Naive thymus-derived CD8-positive, alpha-beta T cell (primary cell): Measurements from ENCODE around the gene ULK3. TPM values are rescaled to one million over a fixed set of nuclear protein-coding genes. Genes with fewer than 3 reads are reported as not detected.

ENCODE experiments used
- ATAC-seq, 2 donors: fragments of 150-1000 bp; cut with Tn5 transposase in 1 of 2; sonication (Bioruptor Pico), chemical (Tn5 transposase) in 1 of 2; 1 replicate in 1 of 2; 2 replicates in 1 of 2; pipeline ENCODE4 v1.10.0; 2021; ENCODE audit warnings: mild to moderate bottlenecking in 2 of 2, moderate library complexity in 2 of 2
- POLR2A ChIA-PET: fragments of 350-600 bp; sonication (Branson Sonifier 250); formaldehyde crosslinking; loops from one replicate; lab custom pipeline; 2021; ENCODE audit warnings: antibody characterized with exemption; lab: Charles Lee
- DNase-seq, 10 donors: peaks; one replicate each; pipeline versions ENCODE4 v3.0.0 to v3.0.0-alpha.2; 2020 to 2022
- H3K27ac Mint-ChIP-seq, 10 donors: one replicate each; pipeline ENCODE4 v1.8.0; 2020 to 2022; ENCODE audit warnings: mild to moderate bottlenecking in 10 of 10, mixed read lengths in 10 of 10, moderate library complexity in 4 of 10, inconsistent platforms in 1 of 10
- H3K27me3 Mint-ChIP-seq, 5 donors: one replicate each; pipeline ENCODE4 v1.8.0; 2021 to 2022; ENCODE audit warnings: mixed read lengths in 5 of 5
- H3K36me3 Mint-ChIP-seq, 3 donors: one replicate each; pipeline ENCODE4 v1.8.0; 2020 to 2022; ENCODE audit warnings: mixed read lengths in 3 of 3, mild to moderate bottlenecking in 2 of 3, inconsistent platforms in 1 of 3
- H3K4me1 Mint-ChIP-seq, 4 donors: one replicate each; pipeline ENCODE4 v1.8.0; 2021 to 2022; ENCODE audit warnings: mixed read lengths in 4 of 4
- H3K4me3 Mint-ChIP-seq, 10 donors: one replicate each; pipeline ENCODE4 v1.8.0; 2020 to 2022; ENCODE audit warnings: mild to moderate bottlenecking in 10 of 10, mixed read lengths in 10 of 10, moderate library complexity in 6 of 10, inconsistent platforms in 1 of 10
- H3K9me3 Mint-ChIP-seq, 9 donors: one replicate each; pipeline ENCODE4 v1.8.0; 2020 to 2022; ENCODE audit warnings: mixed read lengths in 9 of 9, mild to moderate bottlenecking in 3 of 9, inconsistent platforms in 1 of 9, moderate library complexity in 1 of 9
- polyA plus RNA-seq, 3 donors: library from polyadenylated mRNA; unstranded; fragments of 300-500 nt; fragmentation: Illumina TruSeq; gene quantifications; one replicate each; pipeline ENCODE4 v1.2.3, GENCODE V29; 2021
- total RNA-seq, 8 experiments: library from RNA in 2 of 8; stranded (reverse) in 2 of 8; gene quantifications; one replicate each; pipeline ENCODE4 v1.2.3 and lab custom pipeline; 2021 to 2026

The ULK3 gene
- total and polyA plus RNA-seq, 5 experiments from 2014 or later = 16.3 to 83.6 (median 32.2) TPM

- Mint-ChIP-seq H3K4me3 (peak overlapping the region; percentile 61 to 96 (median 82)), H3K4me1 (peaks cover 40 to 93% (median 89%) of the 10 kb centered on the region in 4 donors), H3K27ac (peak overlapping the region; percentile 81 to 94 (median 90)), H3K9me3 (no peaks in the 10 kb centered on the region), H3K27me3 (no peaks in the 10 kb centered on the region), H3K36me3 (peaks cover 0 to 24% (median 0%) of the 10 kb centered on the region in 3 donors)
- peak; percentile 67 to 86 (median 72) for DNase-seq
- POLR2A ChIA-PET = interaction anchor here (0.6 to 32.7 kb wide), 11 partner anchors 2 to 166 kb away, joined by 3 to 1300 read pairs (median 4); partner anchors contain the start of genes CSK, FAM219B and LMAN1L
- peak; percentile 46 to 48 for ATAC-seq
Observed at GRCh38 chr15:74793135-74794028, 49.6 kb downstream of the ULK3 start.

DNA sequence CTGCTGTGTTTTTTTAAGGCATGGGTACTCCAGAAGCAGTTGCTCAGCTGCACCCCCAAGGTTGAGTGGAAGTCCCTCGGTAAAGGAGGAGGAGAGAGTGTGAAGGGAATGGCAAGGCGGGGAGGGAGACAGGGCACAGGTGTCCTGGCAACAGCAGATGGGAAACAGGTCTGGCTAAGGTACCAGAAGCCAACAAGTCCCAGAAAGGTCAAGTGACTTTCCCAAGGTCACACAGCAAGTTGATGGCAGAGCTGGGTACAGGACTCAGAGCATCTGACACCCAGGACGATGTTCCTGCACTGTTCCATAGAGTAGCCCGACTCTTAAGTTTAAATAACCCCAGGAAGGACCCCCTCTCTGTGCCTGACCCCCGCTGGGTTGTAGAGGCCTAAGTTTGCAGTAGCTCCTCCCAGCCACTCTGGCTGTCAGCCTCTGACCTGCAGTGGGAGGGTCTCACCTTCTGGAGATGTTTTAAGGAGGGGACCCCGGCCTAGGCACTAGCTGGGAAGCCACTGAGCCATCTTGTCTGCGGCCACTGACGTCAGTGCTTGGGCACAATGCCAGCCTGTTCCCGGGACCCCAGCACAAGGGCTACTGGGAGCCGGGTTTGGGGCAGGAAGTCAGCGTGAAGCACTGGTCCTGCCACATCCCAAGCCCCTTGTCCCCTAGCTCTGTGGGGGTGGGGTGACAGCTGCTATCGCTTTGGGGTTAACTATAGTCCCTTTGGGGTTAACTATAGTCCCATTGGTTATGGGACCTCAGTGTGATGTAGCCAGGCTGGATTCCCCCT lies 50.5 kb downstream of the ULK3 start:
- Mint-ChIP-seq H3K27ac (peak overlapping the region; percentile 87 to 99 (median 93)), H3K4me1 (peaks cover 43 to 93% (median 88%) of the 10 kb centered on the region in 4 donors), H3K9me3 (no peaks in the 10 kb centered on the region), H3K36me3 (peaks cover 0 to 19% (median 0%) of the 10 kb centered on the region in 3 donors), H3K4me3 (peak overlapping the region; percentile 54 to 96 (median 84)), H3K27me3 (no peaks in the 10 kb centered on the region)
- DNase-seq = no peak
- ATAC-seq = no peak
- POLR2A ChIA-PET = interaction anchor here (0.9 to 32.7 kb wide), 10 partner anchors 2 to 177 kb away, joined by 3 to 1300 read pairs (median 4); partner anchors contain the start of genes CSK, FAM219B and LMAN1L

GRCh38 chr15:74791667-74792066 lies 51.3 kb downstream of the ULK3 start:
- Mint-ChIP-seq H3K4me1 (peaks cover 45 to 94% (median 86%) of the 10 kb centered on the region in 4 donors), H3K4me3 (peak overlapping the region; percentile 54 to 96 (median 84)), H3K9me3 (no peaks in the 10 kb centered on the region), H3K27ac (peak overlapping the region; percentile 87 to 99 (median 93)), H3K27me3 (no peaks in the 10 kb centered on the region), H3K36me3 (peaks cover 0 to 19% (median 0%) of the 10 kb centered on the region in 3 donors)
- POLR2A ChIA-PET = interaction anchor here (1.4 to 32.7 kb wide), 5 partner anchors 3 to 177 kb away, joined by 3 to 1300 read pairs (median 5); partner anchors contain the start of genes CSK and FAM219B
- ATAC-seq = no peak
- no peak for DNase-seq

- POLR2A ChIA-PET = interaction anchor here (1.8 to 32.7 kb wide), 3 partner anchors 4 to 54 kb away, joined by 4 to 1300 read pairs (median 1300); partner anchors contain the start of gene CSK
- no peaks in the 10 kb centered on the region for H3K27me3 Mint-ChIP-seq
- ATAC-seq = no peak
Observed at GRCh38 chr15:74791007-74791406, 51.9 kb downstream of the ULK3 start.

GRCh38 chr15:74790080-74790916 lies 52.7 kb downstream of the ULK3 start:
- peaks cover 0 to 14% (median 0%) of the 10 kb centered on the region in 3 donors for H3K36me3 Mint-ChIP-seq
- peak overlapping the region; percentile 85 to 97 (median 93) for H3K4me3 Mint-ChIP-seq
- no peaks in the 10 kb centered on the region for H3K9me3 Mint-ChIP-seq
- POLR2A ChIA-PET = interaction anchor here (0.6 to 32.7 kb wide), 4 partner anchors 5 to 307 kb away, joined by 4 to 1300 read pairs (median 652); partner anchors contain the start of gene CSK
- DNase-seq = no peak
- H3K27ac Mint-ChIP-seq = peak overlapping the region; percentile 94 to 99 (median 98)
- peaks cover 43 to 96% (median 86%) of the 10 kb centered on the region in 4 donors for H3K4me1 Mint-ChIP-seq
- no peaks in the 10 kb centered on the region for H3K27me3 Mint-ChIP-seq
- ATAC-seq = no peak

More at GRCh38 chr15:74791007-74791406, 51.9 kb downstream of the ULK3 start:
- H3K27ac Mint-ChIP-seq = peak overlapping the region; percentile 47 to 99 (median 93)
- peaks cover 0 to 16% (median 0%) of the 10 kb centered on the region in 3 donors for H3K36me3 Mint-ChIP-seq
- H3K4me3 Mint-ChIP-seq = peak overlapping the region; percentile 54 to 97 (median 88)
- no peak for DNase-seq
- no peaks in the 10 kb centered on the region for H3K9me3 Mint-ChIP-seq
- H3K4me1 Mint-ChIP-seq = peaks cover 45 to 94% (median 87%) of the 10 kb centered on the region in 4 donors

- ATAC-seq (no peak), DNase-seq (no peak)
- Mint-ChIP-seq H3K4me3 (peak overlapping the region; percentile 85 to 97 (median 93)), H3K27ac (peak overlapping the region; percentile 94 to 99 (median 98)), H3K9me3 (no peaks in the 10 kb centered on the region), H3K36me3 (peaks cover 0 to 14% (median 0%) of the 10 kb centered on the region in 3 donors), H3K27me3 (no peaks in the 10 kb centered on the region), H3K4me1 (peaks cover 42 to 96% (median 86%) of the 10 kb centered on the region in 4 donors)
- POLR2A ChIA-PET = interaction anchor here (1.8 to 32.7 kb wide), 4 partner anchors 5 to 112 kb away, joined by 4 to 1300 read pairs (median 656); partner anchors contain the start of gene CSK
Observed at GRCh38 chr15:74789741-74790079, 53.2 kb downstream of the ULK3 start.

GRCh38 chr15:74789171-74789631 lies 53.8 kb downstream of the ULK3 start:
- ATAC-seq (no peak), DNase-seq (peak in 2 of 10 donors; percentile 35 to 39)
- POLR2A ChIA-PET = interaction anchor here (1.8 to 32.7 kb wide), 4 partner anchors 6 to 113 kb away, joined by 4 to 1300 read pairs (median 656); partner anchors contain the start of gene CSK
- Mint-ChIP-seq H3K4me1 (peaks cover 44 to 96% (median 85%) of the 10 kb centered on the region in 4 donors), H3K36me3 (peaks cover 0 to 15% (median 0%) of the 10 kb centered on the region in 3 donors), H3K27ac (peak overlapping the region; percentile 94 to 99 (median 98)), H3K27me3 (no peaks in the 10 kb centered on the region), H3K9me3 (no peaks in the 10 kb centered on the region), H3K4me3 (peak overlapping the region; percentile 85 to 97 (median 93))

DNA sequence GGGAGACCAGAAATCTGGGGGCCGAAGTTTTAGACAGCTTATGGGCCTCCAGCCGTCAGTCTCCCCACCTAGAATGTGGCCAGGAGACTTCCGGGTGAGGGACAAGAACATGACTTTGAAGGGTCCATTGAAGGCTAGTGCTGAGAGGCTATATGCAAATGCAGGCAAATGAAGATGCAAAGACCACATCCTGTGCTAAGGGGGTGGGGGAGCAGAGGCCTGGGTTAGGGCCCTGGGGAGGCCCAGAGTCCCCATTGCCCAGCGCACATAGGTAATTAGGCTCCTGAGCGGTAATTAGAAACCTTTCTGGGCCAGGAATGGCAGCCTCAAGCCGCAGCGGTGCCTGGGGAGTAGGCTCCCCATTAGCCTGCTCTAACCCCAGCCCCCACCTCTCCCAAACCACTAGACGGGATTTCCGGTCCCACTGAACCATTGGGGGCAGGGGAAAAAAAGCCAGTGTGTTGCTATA lies 54.2 kb downstream of the ULK3 start:
- DNase-seq (peak in 8 of 10 donors; percentile 44 to 78 (median 65)), ATAC-seq (peak; percentile 2 to 11)
- no peaks in the 10 kb centered on the region for H3K9me3 Mint-ChIP-seq
- POLR2A ChIA-PET = interaction anchor here (0.6 to 32.7 kb wide), 8 partner anchors 6 to 173 kb away, joined by 3 to 1300 read pairs (median 12); partner anchors contain the start of genes CLK3, COX5A, CSK and ULK3
- H3K36me3 Mint-ChIP-seq = peaks cover 0 to 15% (median 0%) of the 10 kb centered on the region in 3 donors
- H3K27me3 Mint-ChIP-seq = no peaks in the 10 kb centered on the region
- H3K27ac Mint-ChIP-seq = peak overlapping the region; percentile 94 to 99 (median 98)
- H3K4me3 Mint-ChIP-seq = peak overlapping the region; percentile 85 to 97 (median 93)
- peaks cover 44 to 94% (median 86%) of the 10 kb centered on the region in 4 donors for H3K4me1 Mint-ChIP-seq

GRCh38 chr15:74788042-74788682 lies 54.8 kb downstream of the ULK3 start:
- POLR2A ChIA-PET = interaction anchor here (0.6 to 32.7 kb wide), 14 partner anchors 5 to 413 kb away, joined by 3 to 1300 read pairs (median 6); partner anchors contain the start of genes CLK3, COX5A, CSK and PPCDC
- peaks cover 46 to 91% (median 82%) of the 10 kb centered on the region in 4 donors for H3K4me1 Mint-ChIP-seq
- no peak for DNase-seq
- peak overlapping the region; percentile 94 to 99 (median 98) for H3K27ac Mint-ChIP-seq
- peaks cover 0 to 15% (median 0%) of the 10 kb centered on the region in 3 donors for H3K36me3 Mint-ChIP-seq
- no peaks in the 10 kb centered on the region for H3K9me3 Mint-ChIP-seq
- no peak for ATAC-seq
- H3K4me3 Mint-ChIP-seq = peak overlapping the region; percentile 85 to 97 (median 93)
- H3K27me3 Mint-ChIP-seq = no peaks in the 10 kb centered on the region
